Epidermal melanocyte (primary cell): Measurements from ENCODE around the gene CRYZL1.
A peak's percentile ranks its signal among the peaks of the same experiment; 100 is the strongest.

Source experiments
- DNase-seq: peaks from one replicate; pipeline ENCODE4 v3.0.0; 2011; ENCODE audit warnings: low spot score; ENCODE audit not compliant: insufficient read length

CRYZL1 gene

GRCh38 chr21:33541756-33542639 lies 99.5 kb downstream of the CRYZL1 start, which contains the start of gene GART:
Gene GART (minus strand): TSS chr21:33542117. CDS start chr21:33539315, 2,802 bp downstream.
- peak; percentile 44 for DNase-seq

GRCh38 chr21:33541105-33541711 lies 100.3 kb downstream of the CRYZL1 start:
- DNase-seq, result no peak

GRCh38 chr21:33540711-33541104 lies 100.8 kb downstream of the CRYZL1 start:
- DNase-seq, result no peak

GRCh38 chr21:33539616-33540015 lies 101.9 kb downstream of the CRYZL1 start:
- no peak for DNase-seq
